HG03432 (cell line): Measurements from ENCODE around the gene DNAJC27.

Source experiments
- ATAC-seq: cut with Tn5 transposase; IDR thresholded peaks from one replicate; pipeline ENCODE4 v1.9.1; 2021; ENCODE audit warnings: mild to moderate bottlenecking, moderate library complexity; ENCODE audit not compliant: unreplicated experiment

DNAJC27 gene

DNA sequence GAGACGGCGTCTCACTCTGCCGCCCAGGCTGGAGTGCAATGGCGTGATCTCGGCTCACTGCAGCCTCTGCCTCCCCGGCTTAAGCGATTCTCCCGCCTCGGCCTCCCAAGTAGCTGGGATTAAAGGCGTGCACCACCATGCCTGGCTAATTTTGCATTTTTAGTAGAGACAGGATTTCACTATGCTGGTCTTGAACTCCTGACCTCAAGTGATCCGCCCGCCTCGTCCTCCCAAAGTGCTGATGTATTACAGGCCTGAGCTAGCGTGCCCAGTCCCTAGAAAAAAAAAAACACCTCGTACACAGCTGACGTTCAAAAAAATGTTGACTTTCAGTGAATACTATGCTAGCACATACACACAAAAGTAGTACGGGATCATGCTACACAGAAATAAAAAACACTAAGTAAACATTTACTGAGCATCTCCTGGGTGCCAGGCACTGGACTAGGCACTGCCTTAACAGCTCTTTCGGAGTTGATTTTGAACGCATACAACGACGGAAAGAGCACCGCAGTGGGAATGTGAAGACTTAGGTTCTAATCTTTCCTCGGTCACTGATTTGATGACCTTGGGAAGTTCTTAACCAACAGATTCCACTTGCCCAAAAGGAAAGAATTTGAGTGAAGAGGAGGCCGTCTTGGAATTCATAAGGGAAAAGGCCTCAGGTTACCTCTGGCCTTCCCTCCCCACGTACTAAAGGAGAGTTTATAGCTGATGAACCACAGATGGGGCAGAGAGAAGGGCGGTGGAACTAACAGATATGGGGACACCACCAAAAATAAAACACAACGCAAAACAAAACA, 1.1 kb downstream of the DNAJC27 start:
- ATAC-seq: no peak

DNA sequence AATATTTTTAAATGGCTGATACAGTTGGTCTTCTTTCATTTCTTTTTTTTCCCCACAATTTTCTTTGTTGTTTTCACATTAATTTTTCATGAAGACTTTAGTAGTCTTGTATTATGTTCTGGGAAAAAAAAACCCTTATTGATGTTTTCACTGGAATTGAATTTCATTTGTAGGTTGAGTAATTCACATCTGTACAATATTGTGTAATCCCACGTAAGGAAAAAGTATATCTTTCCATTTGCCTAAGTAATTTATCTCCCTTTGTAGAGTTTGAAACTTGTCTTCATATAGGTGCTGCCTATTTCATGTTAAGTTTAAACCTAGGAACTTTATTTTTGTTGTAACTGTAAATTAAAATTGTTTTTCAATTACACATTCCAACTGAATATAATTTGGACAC, 2.0 kb downstream of the DNAJC27 start:
- no peak for ATAC-seq

DNA sequence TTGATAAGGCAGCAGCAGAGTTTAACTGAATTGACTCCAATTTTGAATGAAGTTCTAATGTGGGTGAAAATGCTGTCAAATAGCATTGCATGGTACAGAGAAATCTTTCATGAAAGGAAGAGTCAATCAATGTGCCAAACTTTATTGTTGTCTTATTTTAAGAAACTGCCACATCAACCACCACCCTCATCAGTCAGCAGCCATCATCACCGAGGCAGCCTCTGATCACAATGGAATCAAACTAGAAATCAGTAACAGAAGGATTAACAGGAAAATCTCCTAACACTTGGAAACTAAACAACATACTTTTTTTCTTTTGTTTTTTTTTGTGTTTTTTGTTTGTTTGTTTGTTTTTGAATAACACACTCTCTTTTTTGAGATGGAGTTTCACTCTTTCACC, 9.9 kb downstream of the DNAJC27 start:
- no peak for ATAC-seq

DNA sequence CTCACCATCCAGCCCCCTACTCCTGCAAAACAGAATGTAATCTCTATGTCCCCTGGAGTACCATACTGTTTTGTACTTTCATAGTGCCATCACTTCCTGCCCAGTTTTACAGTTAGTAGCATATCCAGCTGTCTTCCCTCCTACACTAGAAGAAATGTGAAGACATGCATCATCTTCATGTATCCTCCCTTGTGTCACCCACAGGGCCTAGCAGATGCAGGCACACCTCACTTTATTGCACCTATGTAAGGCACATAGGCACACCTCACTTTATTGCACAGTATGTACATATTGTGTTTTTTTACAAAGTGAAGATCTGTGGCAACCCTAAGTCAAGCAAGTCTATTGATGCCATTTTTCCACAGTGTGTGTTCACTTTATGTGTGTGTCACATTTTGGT, 12.0 kb downstream of the DNAJC27 start:
- ATAC-seq: no peak

DNA sequence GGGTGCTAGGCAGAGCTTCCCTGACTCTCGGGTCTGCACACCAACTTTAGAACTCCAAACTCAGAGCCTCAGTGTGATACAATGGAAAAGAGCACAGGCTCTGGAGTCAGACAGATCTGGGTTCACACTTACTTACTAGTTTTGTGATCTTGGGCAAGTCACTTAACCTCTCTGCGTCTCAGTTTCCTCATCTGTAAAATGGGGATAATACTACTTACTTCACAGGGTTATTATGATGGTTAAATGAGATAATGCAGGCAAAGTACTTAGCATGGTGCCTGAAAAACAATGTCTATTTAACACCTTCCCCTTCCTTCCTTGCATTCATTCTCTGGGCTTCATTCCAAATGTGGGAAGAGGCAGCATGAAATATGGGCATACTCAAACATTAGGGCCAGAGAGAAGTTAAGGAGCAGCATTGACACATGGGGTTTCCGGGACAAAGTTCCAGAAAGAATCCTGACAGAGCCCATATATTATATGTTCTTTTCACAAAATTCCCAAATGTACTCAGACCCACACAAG, 13.3 kb downstream of the DNAJC27 start:
- no peak for ATAC-seq

DNA sequence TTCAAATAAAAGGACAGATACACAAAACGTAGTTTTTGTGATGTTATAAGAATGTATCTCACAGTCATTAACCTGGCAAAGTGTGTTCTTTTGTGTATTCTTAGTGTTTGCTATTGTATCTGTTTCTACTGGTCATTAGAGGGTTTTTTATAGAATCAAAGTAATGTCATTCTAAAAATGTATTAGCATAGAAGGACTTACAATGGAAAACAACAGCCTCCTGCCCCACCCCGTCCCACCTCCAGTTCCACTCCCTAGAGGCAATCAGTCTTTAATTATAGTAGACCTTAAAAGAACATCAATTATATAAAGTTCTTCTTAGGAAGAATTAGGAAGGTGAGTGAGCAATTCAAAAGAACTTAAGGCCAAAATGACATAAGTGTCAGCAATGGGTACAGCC, 13.8 kb downstream of the DNAJC27 start:
- ATAC-seq: no peak

DNA sequence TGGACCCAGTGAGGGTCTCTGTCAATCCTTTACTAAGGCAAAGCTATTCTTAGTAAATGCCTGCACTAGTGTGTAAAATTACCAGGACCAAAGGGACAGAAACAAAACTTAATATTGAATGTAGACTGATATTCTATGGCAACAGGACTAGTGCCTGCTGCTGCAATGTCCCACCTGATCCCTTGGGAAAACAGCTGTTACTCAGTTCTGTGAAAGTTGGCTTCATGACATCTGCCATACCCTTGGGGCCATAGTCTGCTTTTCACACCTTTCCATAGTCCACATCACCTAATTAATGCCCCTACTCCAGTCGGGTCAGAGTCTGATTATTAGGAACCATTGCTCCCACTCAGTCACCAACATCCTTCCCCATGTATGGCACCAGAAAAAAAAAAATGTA, 14.5 kb downstream of the DNAJC27 start:
- no peak for ATAC-seq

DNA sequence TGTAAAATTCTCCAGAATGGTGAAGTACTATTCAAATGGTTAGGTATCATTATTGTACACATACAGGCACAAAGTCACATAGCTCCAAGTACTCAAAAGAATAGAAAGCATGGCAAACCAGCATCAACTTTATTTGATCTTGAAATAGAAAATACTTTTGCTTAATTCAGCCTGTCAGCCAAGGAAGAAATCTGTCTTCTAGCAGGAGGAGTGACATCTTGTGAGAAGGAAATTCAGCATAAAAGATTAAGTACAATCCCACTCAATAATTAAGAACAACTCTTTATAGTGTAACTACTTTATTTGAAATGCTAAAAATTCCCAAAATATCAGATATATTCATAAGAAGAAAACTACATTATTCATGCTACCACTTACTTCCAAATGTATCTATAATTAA, 15.8 kb downstream of the DNAJC27 start:
- no peak for ATAC-seq

DNA sequence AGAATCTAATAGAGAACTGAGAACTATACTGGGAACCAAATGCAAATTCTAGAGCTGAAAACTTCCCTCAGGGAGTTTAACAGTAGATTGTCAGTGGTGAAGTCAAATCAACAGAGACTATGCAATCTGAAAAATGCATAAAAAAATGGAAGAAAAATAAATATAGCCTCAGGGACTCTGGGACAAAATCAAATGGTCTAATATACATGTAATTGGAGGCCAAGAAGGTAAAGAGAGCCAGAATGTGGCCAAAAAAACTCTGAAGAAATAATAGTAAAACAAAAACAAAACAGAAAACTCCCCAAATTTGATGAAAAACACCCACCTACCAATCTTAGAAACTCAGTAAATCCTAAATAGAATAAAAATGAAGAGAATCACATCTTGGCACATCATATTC, 16.5 kb downstream of the DNAJC27 start:
- ATAC-seq: no peak

DNA sequence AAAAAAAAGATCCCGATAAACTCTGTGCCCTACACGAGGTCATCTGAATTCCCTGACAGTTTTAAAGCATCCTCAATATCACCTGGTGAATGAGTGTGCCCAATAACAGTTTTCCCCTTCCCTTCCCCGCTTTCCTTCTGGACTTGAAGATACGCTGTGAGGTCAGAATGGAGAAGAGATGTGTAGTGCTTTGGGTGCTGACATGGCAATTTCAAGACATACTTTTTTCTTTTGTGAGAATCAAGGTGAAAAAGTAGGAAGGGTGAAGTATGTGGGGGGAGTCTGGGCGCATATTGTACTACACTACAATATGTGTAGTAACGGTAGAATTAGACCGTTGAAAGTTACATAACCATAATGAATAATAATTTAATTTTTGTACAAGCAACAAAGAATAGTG, 21.7 kb downstream of the DNAJC27 start:
- ATAC-seq: no peak

DNA sequence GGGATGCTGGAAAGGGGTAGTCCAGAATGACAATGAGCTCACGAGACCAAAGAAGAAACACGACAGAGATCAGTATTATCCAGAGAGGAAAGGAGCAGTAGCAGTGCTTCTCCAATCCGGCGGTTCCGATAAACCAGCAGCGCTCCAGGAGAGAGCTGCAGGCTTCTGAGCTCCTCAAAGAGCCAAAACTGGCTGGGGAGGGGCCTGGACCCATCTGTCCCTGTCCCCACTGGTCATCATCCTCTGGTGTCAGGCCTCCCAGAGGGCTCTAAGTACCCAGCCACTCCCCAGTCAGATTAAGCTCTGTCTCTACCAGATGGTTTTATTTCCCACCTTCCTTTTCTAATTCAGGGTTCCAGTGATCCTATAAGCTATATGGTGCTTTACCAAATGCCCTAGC, 23.2 kb downstream of the DNAJC27 start:
- no peak for ATAC-seq

DNA sequence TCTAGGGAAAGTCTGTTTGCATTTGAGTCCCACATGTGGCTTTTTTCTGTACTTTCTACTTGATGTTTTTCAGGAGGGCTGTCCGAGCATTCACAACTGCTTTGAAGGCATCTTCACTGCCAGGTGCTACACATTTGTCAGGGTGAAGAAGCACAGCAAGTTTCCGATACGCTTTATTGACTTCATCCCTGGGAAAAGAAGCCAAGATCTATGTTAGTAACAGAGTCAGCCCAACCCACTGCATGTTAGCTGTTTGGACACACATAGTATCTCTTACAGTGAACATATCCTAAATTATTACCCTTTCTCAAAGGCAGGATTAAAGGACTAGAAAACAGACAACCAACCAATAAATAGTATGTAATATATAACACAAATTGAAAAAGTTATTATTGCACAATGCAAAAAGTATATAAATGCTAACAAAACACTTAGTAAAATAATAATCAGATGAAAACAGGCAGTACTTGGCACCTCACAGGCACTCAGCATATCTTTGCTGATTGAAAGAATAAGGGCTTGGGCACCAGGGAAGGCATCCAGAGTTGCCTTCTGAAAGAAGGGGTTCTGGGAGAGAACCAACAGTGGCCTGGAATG, 24.1 kb downstream of the DNAJC27 start:
- no peak for ATAC-seq

DNA sequence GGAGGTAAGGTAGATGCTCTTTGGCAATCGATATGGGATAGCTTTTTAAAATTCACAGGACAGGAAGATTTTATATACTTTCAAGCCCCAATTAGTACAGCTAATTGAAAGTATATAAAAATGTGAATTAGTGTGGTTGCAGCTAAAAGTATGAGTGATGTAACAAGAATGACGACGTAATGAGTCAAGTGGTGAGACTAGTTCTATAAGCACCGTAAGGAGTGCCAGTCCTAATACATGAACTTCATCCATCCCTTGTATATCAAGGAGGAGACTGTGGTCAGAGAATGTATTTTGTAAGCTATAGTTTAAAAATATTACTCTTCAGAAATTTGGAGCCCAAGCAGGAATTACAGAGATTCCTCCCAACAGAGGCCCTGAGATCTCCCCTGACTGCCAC, 25.8 kb downstream of the DNAJC27 start:
- no peak for ATAC-seq

DNA sequence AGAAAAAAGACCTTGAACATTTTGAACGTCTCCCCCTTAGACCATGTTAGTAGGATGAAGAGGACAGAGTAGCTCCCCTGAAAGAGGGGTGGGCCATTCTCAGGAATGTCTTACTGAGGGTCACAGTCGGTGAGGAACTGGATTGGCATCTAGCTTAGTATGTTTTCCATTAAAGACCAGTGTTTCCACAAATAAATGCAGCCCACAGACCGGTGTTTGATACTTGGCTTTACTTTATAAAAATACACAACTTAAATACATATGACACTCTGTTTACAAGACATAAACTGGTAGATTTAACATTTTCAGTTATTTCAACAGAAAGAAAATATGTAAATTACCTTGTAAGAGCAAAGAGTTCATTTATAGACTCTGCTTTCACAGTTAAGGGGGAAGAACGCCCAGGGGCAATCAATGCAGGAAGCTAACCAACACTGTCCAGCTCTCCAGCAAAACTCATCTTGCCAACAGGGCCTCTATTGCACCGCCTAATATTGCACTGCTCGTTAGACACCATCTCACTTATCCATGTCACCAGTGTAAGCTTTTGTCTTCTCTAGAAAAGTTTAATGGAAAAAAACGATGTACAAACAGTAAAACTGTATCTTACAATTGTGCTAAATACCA, 28.2 kb downstream of the DNAJC27 start:
- ATAC-seq: no peak

DNA sequence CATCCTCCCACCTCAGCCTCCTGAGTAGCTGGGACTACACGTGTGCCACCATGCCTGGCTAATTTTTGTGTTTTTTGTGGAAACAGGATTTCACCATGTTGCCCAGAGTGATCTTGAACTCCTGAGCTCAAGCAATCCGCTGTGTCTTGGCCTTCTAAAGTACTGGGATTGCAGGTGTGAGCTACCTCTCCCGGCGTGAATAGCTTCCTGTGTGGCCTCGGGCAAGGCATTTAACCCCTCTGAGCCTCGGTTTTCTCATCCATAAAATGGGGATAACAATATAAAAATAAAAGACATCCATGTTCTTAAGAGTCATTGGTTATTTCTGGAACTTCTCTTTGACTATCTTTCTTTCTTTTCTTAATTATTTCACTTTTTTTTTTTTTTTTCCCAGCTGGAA, 32.4 kb downstream of the DNAJC27 start:
- no peak for ATAC-seq

DNA sequence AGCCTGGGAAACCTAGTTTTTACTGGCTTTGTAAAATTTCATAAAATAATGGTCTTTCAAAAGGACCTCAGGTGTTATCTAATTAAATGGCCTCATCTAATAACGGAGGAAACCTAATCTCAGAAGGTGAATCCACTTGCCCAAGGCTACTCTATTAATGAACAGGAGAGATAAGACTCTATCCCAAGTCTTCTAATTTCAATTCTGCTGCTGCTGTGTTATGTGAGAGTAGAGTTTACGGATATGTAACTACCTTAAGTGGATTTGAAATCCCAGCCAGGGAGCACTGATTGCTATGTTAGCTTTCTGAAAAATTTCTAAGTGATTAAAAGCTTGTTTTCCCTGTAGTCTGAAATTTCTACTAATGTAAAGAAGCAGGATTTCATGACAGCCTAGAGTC, 34.5 kb downstream of the DNAJC27 start:
- no peak for ATAC-seq

DNA sequence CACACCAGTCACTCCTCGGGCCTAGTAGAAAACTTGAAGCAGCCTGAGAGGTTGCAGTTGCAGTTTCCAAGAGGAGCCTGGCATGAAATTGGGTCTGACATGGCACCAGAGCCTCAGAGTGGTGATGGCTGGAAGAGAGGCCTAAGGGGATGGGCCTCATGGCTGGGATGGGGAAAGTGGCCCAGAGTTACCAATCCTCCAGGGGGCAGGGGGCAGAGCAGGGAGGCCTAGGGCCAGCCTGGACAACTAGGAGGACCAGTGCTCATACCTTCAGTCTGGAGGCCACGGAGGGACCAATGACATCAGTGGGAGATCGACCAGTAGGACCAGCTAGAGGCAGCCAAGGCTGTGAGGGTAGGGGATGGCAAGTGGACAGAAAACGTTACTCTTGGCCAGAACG, 36.6 kb downstream of the DNAJC27 start:
- ATAC-seq: no peak

DNA sequence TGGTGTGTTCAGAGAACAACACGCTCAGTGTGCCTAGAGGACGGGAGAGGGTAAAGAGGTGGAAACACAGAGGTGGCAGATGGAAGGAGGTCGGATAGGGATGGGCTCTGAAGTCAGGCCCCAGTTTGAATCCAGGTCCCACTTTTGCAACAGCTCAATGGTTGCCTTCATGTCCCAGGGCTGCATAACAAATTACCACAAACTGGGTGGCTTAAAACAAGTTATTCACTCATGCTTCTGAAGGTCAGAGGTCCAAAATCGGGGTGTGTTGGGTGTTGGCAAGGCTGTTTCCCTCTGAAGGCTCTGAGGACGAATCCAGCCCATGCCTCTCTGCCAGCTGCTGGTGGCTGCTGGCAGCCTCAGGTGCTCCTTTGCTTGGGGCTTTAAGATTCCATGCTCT, 39.0 kb downstream of the DNAJC27 start:
- ATAC-seq: no peak

DNA sequence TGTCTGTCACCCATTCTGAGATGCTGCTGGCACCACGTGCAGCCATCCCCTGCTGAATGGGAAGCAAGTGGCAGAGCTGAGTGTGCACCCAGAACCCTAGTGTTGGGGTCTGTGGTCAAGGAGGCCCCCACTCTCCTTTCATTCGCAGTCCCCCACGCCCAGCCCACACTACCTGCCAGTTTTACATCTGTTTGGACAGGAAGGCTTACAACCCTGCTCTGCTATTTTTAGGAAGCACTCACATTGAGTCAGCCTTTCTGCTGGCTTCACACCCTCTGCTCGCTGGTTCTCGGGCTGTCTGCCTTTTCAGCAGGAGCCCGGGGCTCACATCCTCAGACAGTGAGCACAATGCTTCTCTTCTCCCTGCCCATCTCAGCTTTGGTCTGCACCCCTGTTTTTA, 41.0 kb downstream of the DNAJC27 start:
- peak; percentile 83 for ATAC-seq

DNA sequence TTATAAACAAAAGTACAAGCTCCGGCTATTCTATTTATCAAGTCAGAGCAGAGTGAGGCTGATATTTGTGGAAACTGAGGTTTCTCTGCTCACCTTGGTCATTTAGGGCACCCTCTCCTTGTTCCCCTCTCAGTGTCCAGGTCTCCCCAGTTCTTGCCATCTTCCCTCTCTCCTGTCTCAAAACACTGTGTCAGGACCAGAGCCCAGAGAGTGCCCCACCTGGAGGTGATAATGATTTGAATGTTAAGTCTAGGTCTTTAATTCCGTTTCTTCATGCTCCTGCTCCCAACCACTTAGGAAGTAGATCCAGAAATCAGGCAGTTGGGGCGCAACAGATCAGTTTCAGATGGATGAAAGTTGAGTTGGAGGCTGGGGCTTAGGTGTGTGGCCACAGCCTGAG, 42.5 kb downstream of the DNAJC27 start:
- no peak for ATAC-seq

DNA sequence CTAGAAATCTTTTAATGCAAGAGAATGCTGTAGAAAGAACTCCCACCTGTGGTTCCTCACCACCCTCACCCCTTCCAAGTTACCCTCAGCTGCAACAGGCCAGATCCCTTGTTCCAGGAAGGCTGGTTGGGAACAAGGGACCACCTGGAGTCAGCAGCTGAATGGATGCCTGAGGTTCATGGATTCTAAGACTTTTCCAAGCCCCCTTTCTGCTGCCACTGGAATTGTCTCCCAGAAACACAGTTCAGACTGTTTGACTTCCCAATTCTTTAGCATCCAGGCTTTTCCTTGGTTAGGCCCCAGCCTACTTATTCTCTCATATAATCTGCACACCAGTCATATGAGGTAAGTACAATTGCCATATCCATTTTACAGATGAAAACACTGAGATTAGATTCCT, 43.7 kb downstream of the DNAJC27 start:
- no peak for ATAC-seq

DNA sequence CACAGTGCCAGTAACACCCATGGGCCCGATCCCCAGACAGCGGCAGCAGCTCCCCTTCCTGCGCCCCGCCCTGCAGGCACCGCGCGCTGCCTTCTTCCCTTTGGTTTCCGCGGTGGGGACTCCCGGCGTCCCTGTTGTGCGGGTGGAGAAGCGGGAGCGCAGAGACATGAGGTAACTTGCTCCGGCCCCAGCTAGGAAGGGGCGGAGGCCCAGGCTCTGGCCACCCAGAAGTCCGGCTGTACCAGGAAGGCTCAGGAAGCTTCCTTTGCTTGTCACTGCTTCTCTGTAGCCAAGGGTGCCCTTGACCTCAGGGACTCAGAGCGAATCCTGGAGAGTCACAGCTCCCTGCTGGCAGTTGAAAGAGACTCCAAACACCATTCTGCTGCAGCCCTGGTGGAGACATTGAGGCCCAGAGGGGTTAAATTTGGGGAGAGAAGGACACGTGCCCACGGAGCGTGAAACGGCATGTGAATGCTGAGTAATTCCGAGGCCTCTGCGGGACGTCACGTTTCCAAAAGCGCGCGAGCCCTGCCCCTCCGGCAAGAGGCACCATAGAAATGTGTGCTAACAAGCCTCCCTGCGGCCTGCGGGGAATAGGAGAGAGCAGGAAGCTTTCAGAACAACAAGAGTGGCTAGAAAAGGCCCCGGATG, 45.0 kb downstream of the DNAJC27 start:
- peak; percentile 33 for ATAC-seq
